ENCODE data around the gene SMIM35. TPM values are rescaled to one million over a fixed set of nuclear protein-coding genes. Genes with fewer than 3 reads are reported as not detected.

The SMIM35 gene
- polyA plus RNA-seq, 1 of the 3 experiments (the other 2 are of a cell fraction) = not detected

GRCh38 chr11:117972629-117973502, 113.9 kb downstream of the SMIM35 start:
- Histone ChIP-seq H3K4me3 (ENCODE audit: low read depth in 2 of 2, low read length in 1 of 2) (no peak overlapping the region), H4K20me1 (ENCODE audit: insufficient read depth) (no peaks in the 10 kb centered on the region), H3K9me2 (no peaks in the 10 kb centered on the region), H3K27me3 (ENCODE audit: insufficient read depth) (no peaks in the 10 kb centered on the region; the same call in 1 of the 2 replicates), H3K4me1 (ENCODE audit: control insufficient read depth in 1 of 2, insufficient read depth in 2 of 2, low read depth in 1 of 2, low read length in 1 of 2) (no peaks in the 10 kb centered on the region), H3K27ac (ENCODE audit: low read depth in 2 of 2, low read length in 1 of 2) (no peak overlapping the region), H3K9me3 (no peaks in the 10 kb centered on the region), H3F3A (replicated peaks; ENCODE audit: insufficient read depth) (no peaks in the 10 kb centered on the region), H3K79me2 (ENCODE audit: insufficient read depth) (no peaks in the 10 kb centered on the region), H3K9ac (no peak overlapping the region), H3K36me3 (replicated peaks in 1 of 2; ENCODE audit: control insufficient read depth in 1 of 2, insufficient read depth in 2 of 2, low read length in 1 of 2) (no peaks in the 10 kb centered on the region), H3K4me2 (no peak overlapping the region), H2AFZ (ENCODE audit: low read depth) (no peak overlapping the region)
- no peak for TF ChIP-seq FOXM1 (IDR thresholded peaks at IDR 0.05; ENCODE audit: low read depth)
- TF ChIP-seq IRF3 (IDR thresholded peaks at IDR 0.05; ENCODE audit: low read depth, low read length) = no peak
- no peak for TF ChIP-seq NFIC (IDR thresholded peaks at IDR 0.05; ENCODE audit: borderline replicate concordance)
- no peak for TF ChIP-seq CTCF (IDR thresholded peaks at IDR 0.05)
- TF ChIP-seq ZBTB33 (IDR thresholded peaks at IDR 0.05; ENCODE audit: borderline replicate concordance, low read depth) = no peak
- no peak for TF ChIP-seq MXI1 (IDR thresholded peaks at IDR 0.05; ENCODE audit: low read depth, low read length)
- no peak for TF ChIP-seq JUND (IDR thresholded peaks at IDR 0.05)
- TF ChIP-seq CHD2 (IDR thresholded peaks at IDR 0.05; ENCODE audit: low read length, partially characterized antibody) = no peak
- no peak for TF ChIP-seq FOXJ3 (CRISPR knock-in tag; IDR thresholded peaks at IDR 0.05)
- no peak for TF ChIP-seq RAD21 (IDR thresholded peaks at IDR 0.05; ENCODE audit: low read length)
- no peak for TF ChIP-seq TCF12 (IDR thresholded peaks at IDR 0.05)
- no peak for TF ChIP-seq RXRA (IDR thresholded peaks at IDR 0.05; ENCODE audit: borderline replicate concordance, low read depth)
- TF ChIP-seq TAF1 (IDR thresholded peaks at IDR 0.05; ENCODE audit: borderline replicate concordance, low read depth, low read length) = no peak
- no peak for TF ChIP-seq POLR2AphosphoS5 (IDR thresholded peaks at IDR 0.05; ENCODE audit: low read depth, low read length)
- TF ChIP-seq SIN3A (IDR thresholded peaks at IDR 0.05; ENCODE audit: borderline replicate concordance, low read depth, low read length) = no peak
- TF ChIP-seq YY1 (IDR thresholded peaks at IDR 0.05; ENCODE audit: low read depth) = no peak
- TF ChIP-seq NRF1 (IDR thresholded peaks at IDR 0.05; ENCODE audit: low read depth, low read length) = no peak
- TF ChIP-seq RFX5 (IDR thresholded peaks at IDR 0.05; ENCODE audit: low read length) = no peak
- DNase-seq = no peak
- ChIA-PET CTCF (interaction anchor here (1.3 to 1.4 kb wide), 2 partner anchors 22 to 26 kb away, joined by 3 to 4 read pairs; no protein-coding TSS in a partner anchor), POLR2A (no interaction called here)
- WGBS (ENCODE audit: low lambda C conversion rate) = 61% methylated on average over 9 of the region's 9 CpGs

Measured in SK-N-SH (cell line).